K562 (cell line): ENCODE measurements around the gene ITSN1. TPM values are rescaled to one million over a fixed set of nuclear protein-coding genes. Genes with fewer than 3 reads are reported as not detected.
A peak's percentile ranks its signal among the peaks of the same experiment; 100 is the strongest.

ENCODE experiments used
- BHLHE40 ChIP-seq: IDR thresholded peaks from 2 replicates; pipeline ENCODE4 v1.6.1; 2011; ENCODE audit warnings: low read length, improper control_type of control experiment
- GATA2 ChIP-seq: sonication (generic); formaldehyde crosslinking; IDR thresholded peaks from 2 replicates; pipeline ENCODE4 v1.4.0; 2020; ENCODE audit warnings: mild to moderate bottlenecking, missing genetic modification reagents
- NCOA4 ChIP-seq: fragments of 450-650 bp; IDR thresholded peaks from 2 replicates; pipeline ENCODE4 v1.6.1; 2018; ENCODE audit warnings: mild to moderate bottlenecking; ENCODE audit not compliant: partially characterized antibody
- NEUROD1 ChIP-seq: fragments of 150-350 bp; IDR thresholded peaks from 2 replicates; pipeline ENCODE4 v1.6.1; 2014; ENCODE audit warnings: borderline replicate concordance, low read length, low read depth; ENCODE audit not compliant: partially characterized antibody
- NFE2L1 ChIP-seq: fragments of 450-650 bp; IDR thresholded peaks from 2 replicates; pipeline ENCODE4 v1.6.1; 2016; ENCODE audit warnings: missing genetic modification characterization, low read depth, mild to moderate bottlenecking, missing compliant biosample characterization, moderate library complexity, borderline replicate concordance
- PCBP1 ChIP-seq: fragments of 200-400 bp; formaldehyde crosslinking; IDR thresholded peaks from 2 replicates; pipeline ENCODE4 v1.6.1; 2018; ENCODE audit warnings: mild to moderate bottlenecking, low read depth, low read length; ENCODE audit not compliant: poor library complexity, severe bottlenecking
- PYGO2 ChIP-seq: fragments of 450-650 bp; IDR thresholded peaks from 2 replicates; pipeline ENCODE4 v1.6.1; 2016; ENCODE audit warnings: mild to moderate bottlenecking, missing genetic modification characterization, moderate library complexity, missing compliant biosample characterization
- TAL1 ChIP-seq: fragments of 450-650 bp; IDR thresholded peaks from 2 replicates; pipeline ENCODE4 v1.6.1; 2016; ENCODE audit warnings: mild to moderate bottlenecking
- ZBED1 ChIP-seq: IDR thresholded peaks from 2 replicates; pipeline ENCODE4 v1.6.1; 2014
- ZNF75A ChIP-seq: fragments of 450-650 bp; formaldehyde crosslinking; IDR thresholded peaks from 2 replicates; pipeline ENCODE4 v1.4.0; 2020; ENCODE audit warnings: mild to moderate bottlenecking
- ZNF79 ChIP-seq: fragments of 250-450 bp; sonication (Bioruptor Pico); IDR thresholded peaks from 2 replicates; pipeline ENCODE4 v1.4.0; 2020; ENCODE audit warnings: low read depth, mild to moderate bottlenecking, moderate library complexity
- polyA plus RNA-seq, 8 experiments: library from polyadenylated mRNA; depleted of rRNA in 4 of 8; stranded (reverse) in 5 of 8; unstranded in 3 of 8; fragments of >200 nt; fragmentation: Nextera tagmentation in 2 of 8; fragmentation: Illumina TruSeq in 1 of 8; extraction: Ambion mirVana in 2 of 8; extraction: Trizol in 1 of 8; gene quantifications; 2 replicates each; pipeline versions ENCODE4 v1.2.1 to v1.2.3, GENCODE V29; 2011 to 2014; ENCODE audit warnings: inconsistent platforms in 1 of 8, missing spikeins in 1 of 8
- total RNA-seq, 7 experiments: library from RNA; depleted of rRNA in 6 of 7; stranded (reverse); fragments of >200 nt in 6 of 7; fragmentation: Illumina TruSeq in 2 of 7; extraction: Trizol in 2 of 7; gene quantifications; 2 replicates each; pipeline versions ENCODE4 v1.2.1 to v1.2.3, GENCODE V29; 2011 to 2021; ENCODE audit warnings: low replicate concordance in 1 of 7
- TF ChIP-seq, protein P1 (sequence below), 2 experiments: IDR thresholded peaks in 1 of 2; conservative IDR thresholded peaks in 1 of 2; 2 replicates each; pipeline ENCODE4 v1.6.1; 2016; ENCODE audit warnings: low read depth in 2 of 2, mild to moderate bottlenecking in 1 of 2, missing compliant biosample characterization in 1 of 2, missing genetic modification characterization in 1 of 2, moderate library complexity in 1 of 2
- TF ChIP-seq, protein P2 (sequence below): fragments of 250-450 bp; sonication (Bioruptor Pico); IDR thresholded peaks from 2 replicates; pipeline ENCODE4 v1.4.0; 2020
- TF ChIP-seq, protein P3 (sequence below): fragments of 250-450 bp; sonication (Bioruptor Pico); IDR thresholded peaks from 2 replicates; pipeline ENCODE4 v1.6.1; 2021; ENCODE audit warnings: mild to moderate bottlenecking

ITSN1 gene
- total and polyA plus RNA-seq, 9 of the 15 experiments (the other 6 are each of a cell fraction or from before 2014, with no cell fraction given) = 1.1 to 12.6 (median 4.8) TPM

DNA sequence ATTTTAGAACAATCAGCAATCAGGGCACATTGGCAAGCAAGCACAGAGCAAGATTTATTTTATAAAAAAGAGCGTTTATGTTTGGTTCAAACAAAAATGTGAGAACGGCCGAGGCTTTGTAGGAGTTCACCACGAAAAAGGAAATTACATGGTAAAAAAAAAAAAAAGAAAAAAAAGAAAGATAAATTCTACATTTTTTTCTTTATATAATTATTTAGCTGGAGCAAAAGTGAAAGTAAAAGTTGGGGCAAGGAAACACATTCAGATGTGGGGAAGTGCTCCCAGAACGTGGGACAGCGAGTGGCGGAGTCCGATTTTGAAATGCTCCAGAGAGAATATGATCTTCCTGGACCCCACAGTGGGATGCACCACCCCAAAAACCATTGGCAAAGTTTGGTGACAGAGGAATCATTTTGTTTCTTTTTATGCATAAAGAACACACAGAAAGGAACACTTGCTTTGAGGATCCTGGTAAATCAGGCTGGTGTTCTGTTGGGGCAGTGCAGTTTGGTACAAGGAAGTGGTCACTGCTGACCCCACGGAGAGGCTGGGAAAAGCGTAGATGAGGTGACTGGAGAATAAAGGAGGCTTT lies 289.6 kb downstream of the ITSN1 start (continued):
- TF ChIP-seq, protein P1, sequence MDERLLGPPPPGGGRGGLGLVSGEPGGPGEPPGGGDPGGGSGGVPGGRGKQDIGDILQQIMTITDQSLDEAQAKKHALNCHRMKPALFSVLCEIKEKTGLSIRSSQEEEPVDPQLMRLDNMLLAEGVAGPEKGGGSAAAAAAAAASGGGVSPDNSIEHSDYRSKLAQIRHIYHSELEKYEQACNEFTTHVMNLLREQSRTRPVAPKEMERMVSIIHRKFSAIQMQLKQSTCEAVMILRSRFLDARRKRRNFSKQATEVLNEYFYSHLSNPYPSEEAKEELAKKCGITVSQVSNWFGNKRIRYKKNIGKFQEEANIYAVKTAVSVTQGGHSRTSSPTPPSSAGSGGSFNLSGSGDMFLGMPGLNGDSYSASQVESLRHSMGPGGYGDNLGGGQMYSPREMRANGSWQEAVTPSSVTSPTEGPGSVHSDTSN (CRISPR knock-in tag; IDR thresholded peaks at IDR 0.05; ENCODE audit: low read depth) = no peak
- TF ChIP-seq, protein P1 (tag; conservative IDR thresholded peaks at IDR 0.05; ENCODE audit: low read depth) = 0 out of 2 replicates have a peak, but pooled peaks have one; percentile 4
- TF ChIP-seq BHLHE40 (no peak), TAL1 (no peak), GATA2 (CRISPR knock-in tag) (no peak), ZNF75A (CRISPR knock-in tag) (no peak), ZBED1 (no peak), PYGO2 (tag) (no peak), NCOA4 (no peak), NFE2L1 (no peak), ZNF79 (CRISPR knock-in tag) (no peak), PCBP1 (no peak), NEUROD1 (no peak)
- TF ChIP-seq, protein P2, sequence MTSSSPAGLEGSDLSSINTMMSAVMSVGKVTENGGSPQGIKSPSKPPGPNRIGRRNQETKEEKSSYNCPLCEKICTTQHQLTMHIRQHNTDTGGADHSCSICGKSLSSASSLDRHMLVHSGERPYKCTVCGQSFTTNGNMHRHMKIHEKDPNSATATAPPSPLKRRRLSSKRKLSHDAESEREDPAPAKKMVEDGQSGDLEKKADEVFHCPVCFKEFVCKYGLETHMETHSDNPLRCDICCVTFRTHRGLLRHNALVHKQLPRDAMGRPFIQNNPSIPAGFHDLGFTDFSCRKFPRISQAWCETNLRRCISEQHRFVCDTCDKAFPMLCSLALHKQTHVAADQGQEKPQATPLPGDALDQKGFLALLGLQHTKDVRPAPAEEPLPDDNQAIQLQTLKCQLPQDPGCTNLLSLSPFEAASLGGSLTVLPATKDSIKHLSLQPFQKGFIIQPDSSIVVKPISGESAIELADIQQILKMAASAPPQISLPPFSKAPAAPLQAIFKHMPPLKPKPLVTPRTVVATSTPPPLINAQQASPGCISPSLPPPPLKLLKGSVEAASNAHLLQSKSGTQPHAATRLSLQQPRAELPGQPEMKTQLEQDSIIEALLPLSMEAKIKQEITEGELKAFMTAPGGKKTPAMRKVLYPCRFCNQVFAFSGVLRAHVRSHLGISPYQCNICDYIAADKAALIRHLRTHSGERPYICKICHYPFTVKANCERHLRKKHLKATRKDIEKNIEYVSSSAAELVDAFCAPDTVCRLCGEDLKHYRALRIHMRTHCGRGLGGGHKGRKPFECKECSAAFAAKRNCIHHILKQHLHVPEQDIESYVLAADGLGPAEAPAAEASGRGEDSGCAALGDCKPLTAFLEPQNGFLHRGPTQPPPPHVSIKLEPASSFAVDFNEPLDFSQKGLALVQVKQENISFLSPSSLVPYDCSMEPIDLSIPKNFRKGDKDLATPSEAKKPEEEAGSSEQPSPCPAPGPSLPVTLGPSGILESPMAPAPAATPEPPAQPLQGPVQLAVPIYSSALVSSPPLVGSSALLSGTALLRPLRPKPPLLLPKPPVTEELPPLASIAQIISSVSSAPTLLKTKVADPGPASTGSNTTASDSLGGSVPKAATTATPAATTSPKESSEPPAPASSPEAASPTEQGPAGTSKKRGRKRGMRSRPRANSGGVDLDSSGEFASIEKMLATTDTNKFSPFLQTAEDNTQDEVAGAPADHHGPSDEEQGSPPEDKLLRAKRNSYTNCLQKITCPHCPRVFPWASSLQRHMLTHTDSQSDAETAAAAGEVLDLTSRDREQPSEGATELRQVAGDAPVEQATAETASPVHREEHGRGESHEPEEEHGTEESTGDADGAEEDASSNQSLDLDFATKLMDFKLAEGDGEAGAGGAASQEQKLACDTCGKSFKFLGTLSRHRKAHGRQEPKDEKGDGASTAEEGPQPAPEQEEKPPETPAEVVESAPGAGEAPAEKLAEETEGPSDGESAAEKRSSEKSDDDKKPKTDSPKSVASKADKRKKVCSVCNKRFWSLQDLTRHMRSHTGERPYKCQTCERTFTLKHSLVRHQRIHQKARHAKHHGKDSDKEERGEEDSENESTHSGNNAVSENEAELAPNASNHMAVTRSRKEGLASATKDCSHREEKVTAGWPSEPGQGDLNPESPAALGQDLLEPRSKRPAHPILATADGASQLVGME = no peak
- TF ChIP-seq, protein P3, sequence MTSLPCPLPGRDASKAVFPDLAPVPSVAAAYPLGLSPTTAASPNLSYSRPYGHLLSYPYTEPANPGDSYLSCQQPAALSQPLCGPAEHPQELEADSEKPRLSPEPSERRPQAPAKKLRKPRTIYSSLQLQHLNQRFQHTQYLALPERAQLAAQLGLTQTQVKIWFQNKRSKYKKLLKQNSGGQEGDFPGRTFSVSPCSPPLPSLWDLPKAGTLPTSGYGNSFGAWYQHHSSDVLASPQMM (CRISPR knock-in tag) = no peak
